ENCODE data around the gene SMIM44. TPM values are rescaled to one million over a fixed set of nuclear protein-coding genes. Genes with fewer than 3 reads are reported as not detected.
"Not testable (repeated sequence)": the region's sequence is repeated elsewhere in the genome, so short reads cannot be mapped to it uniquely, and the experiment has no call there.

SMIM44 gene
- total RNA-seq: 1.0 TPM in 1 of 2 replicates, not detected in the other

DNA sequence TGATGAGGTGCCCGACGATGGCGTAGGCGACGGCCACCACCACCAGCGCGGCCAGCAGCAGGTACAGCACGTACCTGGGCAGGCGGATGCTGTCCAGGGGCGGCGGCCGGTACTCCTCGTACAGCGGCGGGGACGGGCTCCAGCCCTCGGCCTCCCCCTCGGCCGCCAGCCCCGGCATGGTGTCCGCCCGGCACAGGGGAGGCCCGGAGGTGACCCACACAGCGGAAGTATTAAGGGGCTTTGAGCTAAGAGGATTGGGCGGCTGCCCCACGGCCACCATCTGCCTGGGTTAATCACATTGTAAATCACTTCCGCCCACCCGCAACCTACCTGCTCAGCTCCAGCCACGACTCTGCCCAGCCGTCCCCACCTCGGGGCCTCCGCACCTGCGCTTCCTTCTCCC, at the start of gene SMIM44:
Gene SMIM44, minus strand, starts transcription at position 216 of the 403 bp plus-strand sequence. Its CDS starts 38 bp downstream, at position 178.
- no peak within 1 kb of the TSS for H3K4me3 ChIP-seq (ENCODE audit: low read depth, low read length)
- DNase-seq (ENCODE audit: low read depth): no peak
- TF ChIP-seq CTCF (conservative IDR thresholded peaks at IDR 0.05; ENCODE audit: low read depth, low read length): no peak

GRCh38 chr19:3533033-3533432, 49.8 kb upstream of the SMIM44 start:
- TF ChIP-seq CTCF (conservative IDR thresholded peaks at IDR 0.05; ENCODE audit: low read depth, low read length): no peak
- H3K4me3 ChIP-seq (ENCODE audit: low read depth, low read length): no peak overlapping the region
- no peak for DNase-seq (ENCODE audit: low read depth)

GRCh38 chr19:3532154-3532786, 49.0 kb upstream of the SMIM44 start:
- no peak for DNase-seq (ENCODE audit: low read depth)
- H3K4me3 ChIP-seq (ENCODE audit: low read depth, low read length): no peak overlapping the region
- TF ChIP-seq CTCF (conservative IDR thresholded peaks at IDR 0.05; ENCODE audit: low read depth, low read length): no peak

GRCh38 chr19:3531716-3532115, 48.5 kb upstream of the SMIM44 start:
- no peak for TF ChIP-seq CTCF (conservative IDR thresholded peaks at IDR 0.05; ENCODE audit: low read depth, low read length)
- no peak overlapping the region for H3K4me3 ChIP-seq (ENCODE audit: low read depth, low read length)
- DNase-seq (ENCODE audit: low read depth): no peak

DNA sequence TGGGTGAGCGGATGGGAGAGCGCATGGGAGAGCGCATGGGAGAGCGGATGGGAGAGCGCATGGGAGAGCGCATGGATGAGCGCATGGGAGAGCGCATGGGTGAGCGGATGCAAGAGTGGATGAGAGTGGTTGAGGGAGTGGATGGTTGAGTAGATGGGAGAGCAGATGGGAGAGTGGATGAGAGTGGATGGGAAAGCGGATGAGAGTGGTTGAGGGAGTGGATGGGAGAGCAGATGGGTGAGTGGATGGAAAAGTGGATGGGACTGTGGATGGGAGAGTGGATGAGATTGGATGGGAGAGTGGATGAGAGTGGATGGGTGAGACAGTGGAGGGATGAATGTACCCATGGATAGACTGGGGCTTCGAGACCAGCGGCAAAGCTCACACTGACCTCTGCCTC, 47.1 kb upstream of the SMIM44 start:
- no peak for TF ChIP-seq CTCF (conservative IDR thresholded peaks at IDR 0.05; ENCODE audit: low read depth, low read length)
- DNase-seq (ENCODE audit: low read depth): no peak
- no peak overlapping the region for H3K4me3 ChIP-seq (ENCODE audit: low read depth, low read length)

GRCh38 chr19:3529299-3529698, 46.1 kb upstream of the SMIM44 start:
- H3K4me3 ChIP-seq (ENCODE audit: low read depth, low read length); DNase-seq (ENCODE audit: low read depth): not testable (repeated sequence)

DNA sequence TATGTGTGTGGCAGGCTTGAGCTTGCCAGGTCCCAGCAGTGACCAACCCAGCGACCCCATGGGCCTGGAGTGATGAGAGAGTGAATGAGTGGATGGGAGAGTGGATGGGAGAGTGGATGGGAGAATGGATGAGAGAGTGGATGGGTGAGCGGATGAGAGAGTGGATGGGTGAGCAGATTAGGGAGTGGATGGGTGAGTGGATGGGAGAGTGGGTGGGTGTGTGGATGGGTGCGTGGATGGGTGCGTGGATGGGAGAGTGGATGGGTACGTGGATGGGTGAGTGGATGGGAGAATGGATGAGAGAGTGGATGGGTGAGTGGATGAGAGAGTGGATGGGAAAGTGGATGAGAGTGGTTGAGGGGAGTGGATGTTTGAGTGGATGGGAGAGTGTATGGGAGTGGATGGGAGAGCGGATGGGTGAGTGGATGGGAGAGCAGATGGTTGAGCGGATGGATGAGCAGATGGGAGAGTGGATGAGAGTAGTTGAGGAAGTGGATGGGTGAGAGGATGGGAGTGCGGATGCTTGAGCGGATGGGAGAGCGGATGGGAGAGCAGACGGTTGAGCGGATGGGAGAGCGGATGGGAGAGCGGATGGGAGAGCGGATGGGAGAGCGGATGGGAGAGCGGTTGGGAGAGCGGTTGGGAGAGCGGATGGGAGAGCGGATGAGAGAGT, 45.4 kb upstream of the SMIM44 start:
- DNase-seq (ENCODE audit: low read depth): no peak
- no peak overlapping the region for H3K4me3 ChIP-seq (ENCODE audit: low read depth, low read length)
- TF ChIP-seq CTCF (conservative IDR thresholded peaks at IDR 0.05; ENCODE audit: low read depth, low read length): no peak
